ENCODE results near the gene ZFP14. TPM values are rescaled to one million over a fixed set of nuclear protein-coding genes. Genes with fewer than 3 reads are reported as not detected.
"Not testable (repeated sequence)": the region's sequence is repeated elsewhere in the genome, so short reads cannot be mapped to it uniquely, and the experiment has no call there.

The ZFP14 gene
- total RNA-seq, 1 donor from 2014 or later = 19.2 TPM

DNA sequence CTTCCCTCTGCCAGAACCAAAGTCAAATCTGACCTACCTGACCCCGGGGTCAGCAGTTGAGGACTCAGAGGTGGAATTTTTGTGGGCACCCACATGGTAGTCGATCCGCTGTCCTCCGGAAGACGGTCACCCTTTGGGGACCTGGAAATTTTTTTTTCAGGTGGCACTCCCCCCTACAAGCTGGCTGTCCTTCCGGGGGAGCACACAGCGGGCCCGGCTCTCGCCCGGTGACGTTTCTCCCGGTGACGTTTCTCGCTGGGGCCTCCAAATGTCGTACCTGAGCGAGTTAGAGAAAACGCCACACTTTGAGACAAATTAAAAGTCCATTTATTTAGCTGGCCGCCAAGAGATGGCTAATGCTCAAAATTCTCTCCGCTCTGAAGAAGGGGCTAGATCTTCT, 48.8 kb downstream of the ZFP14 start:
- H3K36me3 Mint-ChIP-seq (ENCODE audit: insufficient read depth) = peaks cover 52% of the 10 kb centered on the region
- H3K4me1 Mint-ChIP-seq (ENCODE audit: low read depth) = peaks cover 34% of the 10 kb centered on the region
- TF ChIP-seq, protein P1, sequence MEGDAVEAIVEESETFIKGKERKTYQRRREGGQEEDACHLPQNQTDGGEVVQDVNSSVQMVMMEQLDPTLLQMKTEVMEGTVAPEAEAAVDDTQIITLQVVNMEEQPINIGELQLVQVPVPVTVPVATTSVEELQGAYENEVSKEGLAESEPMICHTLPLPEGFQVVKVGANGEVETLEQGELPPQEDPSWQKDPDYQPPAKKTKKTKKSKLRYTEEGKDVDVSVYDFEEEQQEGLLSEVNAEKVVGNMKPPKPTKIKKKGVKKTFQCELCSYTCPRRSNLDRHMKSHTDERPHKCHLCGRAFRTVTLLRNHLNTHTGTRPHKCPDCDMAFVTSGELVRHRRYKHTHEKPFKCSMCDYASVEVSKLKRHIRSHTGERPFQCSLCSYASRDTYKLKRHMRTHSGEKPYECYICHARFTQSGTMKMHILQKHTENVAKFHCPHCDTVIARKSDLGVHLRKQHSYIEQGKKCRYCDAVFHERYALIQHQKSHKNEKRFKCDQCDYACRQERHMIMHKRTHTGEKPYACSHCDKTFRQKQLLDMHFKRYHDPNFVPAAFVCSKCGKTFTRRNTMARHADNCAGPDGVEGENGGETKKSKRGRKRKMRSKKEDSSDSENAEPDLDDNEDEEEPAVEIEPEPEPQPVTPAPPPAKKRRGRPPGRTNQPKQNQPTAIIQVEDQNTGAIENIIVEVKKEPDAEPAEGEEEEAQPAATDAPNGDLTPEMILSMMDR (IDR thresholded peaks at IDR 0.05; ENCODE audit: unreplicated experiment) = no peak

DNA sequence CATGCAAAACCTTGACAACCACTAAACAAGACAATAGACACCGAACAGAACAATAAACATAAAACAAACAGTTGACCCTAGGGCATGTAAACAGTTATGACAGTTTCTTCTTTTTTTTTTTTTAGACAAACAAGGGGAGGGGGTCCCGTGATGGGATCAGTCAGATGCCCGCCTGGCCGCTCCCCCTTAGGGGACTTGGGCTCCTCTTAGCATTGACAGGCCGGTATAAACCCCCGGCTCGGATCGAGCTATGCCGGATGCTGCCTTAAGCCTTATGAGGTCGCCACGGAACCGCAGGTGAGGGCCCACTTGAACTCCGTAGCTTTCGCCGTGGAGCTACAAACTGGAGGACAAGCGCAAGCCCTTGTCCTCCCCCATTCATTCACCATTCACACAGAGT, 49.5 kb downstream of the ZFP14 start:
- H3K9me3 Mint-ChIP-seq (ENCODE audit: low read depth); DNase-seq (ENCODE audit: low spot score, unreplicated experiment); H3K27me3 Mint-ChIP-seq: not testable (repeated sequence)
- Mint-ChIP-seq H3K4me3 (ENCODE audit: low read depth) (peak overlapping the region; percentile 88), H3K36me3 (ENCODE audit: insufficient read depth) (peaks cover 58% of the 10 kb centered on the region), H3K4me1 (ENCODE audit: low read depth) (peaks cover 38% of the 10 kb centered on the region), H3K27ac (peak overlapping the region; percentile 86)

More for the DNA sequence above, 48.8 kb downstream of the ZFP14 start:
- Mint-ChIP-seq H3K27me3 (no peaks in the 10 kb centered on the region), H3K9me3 (ENCODE audit: low read depth) (no peaks in the 10 kb centered on the region), H3K27ac (peak overlapping the region; percentile 96), H3K4me3 (ENCODE audit: low read depth) (peak overlapping the region; percentile 88)
- no peak for DNase-seq (ENCODE audit: low spot score, unreplicated experiment)

DNA sequence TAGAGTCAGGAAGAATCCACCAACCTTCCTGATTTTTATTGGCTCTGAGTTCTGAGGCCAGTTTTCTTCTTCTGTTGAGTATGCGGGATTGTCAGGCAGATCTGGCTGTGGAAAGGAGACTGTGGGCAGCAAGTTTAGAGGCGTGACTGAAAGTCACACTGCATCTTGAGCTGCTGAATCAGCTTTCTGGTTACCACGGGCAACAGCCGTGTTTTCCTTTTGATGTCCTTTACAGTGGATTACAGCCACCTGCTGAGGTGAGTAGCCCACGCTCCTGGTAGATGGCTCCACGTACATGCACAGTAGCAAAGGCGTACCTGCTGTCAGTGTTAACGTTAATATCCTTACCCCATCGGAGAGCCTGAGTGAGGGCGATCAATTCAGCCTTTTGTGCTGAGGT, 52.4 kb downstream of the ZFP14 start:
- H3K27me3 Mint-ChIP-seq; H3K9me3 Mint-ChIP-seq (ENCODE audit: low read depth); DNase-seq (ENCODE audit: low spot score, unreplicated experiment): not testable (repeated sequence)
- H3K4me1 Mint-ChIP-seq (ENCODE audit: low read depth) = peaks cover 33% of the 10 kb centered on the region
- peak overlapping the region; percentile 89 for H3K27ac Mint-ChIP-seq
- H3K36me3 Mint-ChIP-seq (ENCODE audit: insufficient read depth) = peaks cover 65% of the 10 kb centered on the region
- peak overlapping the region; percentile 40 for H3K4me3 Mint-ChIP-seq (ENCODE audit: low read depth)

- not testable (repeated sequence) for H3K27ac Mint-ChIP-seq; DNase-seq (ENCODE audit: low spot score, unreplicated experiment); H3K27me3 Mint-ChIP-seq; H3K4me1 Mint-ChIP-seq (ENCODE audit: low read depth); H3K9me3 Mint-ChIP-seq (ENCODE audit: low read depth); H3K4me3 Mint-ChIP-seq (ENCODE audit: low read depth)
- peaks cover 22% of the 10 kb centered on the region for H3K36me3 Mint-ChIP-seq (ENCODE audit: insufficient read depth)
Measured at GRCh38 chr19:36315164-36315563, 63.8 kb downstream of the ZFP14 start.

DNA sequence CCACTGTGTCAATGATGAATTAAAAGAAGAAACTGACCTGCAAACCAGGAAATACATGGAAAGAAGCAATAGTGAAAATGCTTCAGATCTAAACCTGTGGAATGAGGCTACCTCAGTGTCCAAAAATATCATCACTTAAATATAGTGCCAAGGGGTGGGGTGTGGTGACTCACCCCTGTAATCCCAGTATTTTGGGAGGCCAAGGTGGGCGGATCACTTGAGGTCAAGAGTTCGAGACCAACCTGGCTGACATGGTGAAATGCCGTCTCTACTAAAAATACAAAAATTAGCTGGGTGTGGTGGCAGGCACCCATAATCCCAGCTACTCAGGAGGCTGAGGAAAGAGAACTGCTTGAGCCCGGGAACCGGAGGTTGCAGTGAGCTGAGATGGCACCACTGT, 64.9 kb downstream of the ZFP14 start:
- not testable (repeated sequence) for H3K4me1 Mint-ChIP-seq (ENCODE audit: low read depth); H3K9me3 Mint-ChIP-seq (ENCODE audit: low read depth); DNase-seq (ENCODE audit: low spot score, unreplicated experiment); H3K27me3 Mint-ChIP-seq; H3K4me3 Mint-ChIP-seq (ENCODE audit: low read depth); H3K27ac Mint-ChIP-seq
- peaks cover 24% of the 10 kb centered on the region for H3K36me3 Mint-ChIP-seq (ENCODE audit: insufficient read depth)

DNA sequence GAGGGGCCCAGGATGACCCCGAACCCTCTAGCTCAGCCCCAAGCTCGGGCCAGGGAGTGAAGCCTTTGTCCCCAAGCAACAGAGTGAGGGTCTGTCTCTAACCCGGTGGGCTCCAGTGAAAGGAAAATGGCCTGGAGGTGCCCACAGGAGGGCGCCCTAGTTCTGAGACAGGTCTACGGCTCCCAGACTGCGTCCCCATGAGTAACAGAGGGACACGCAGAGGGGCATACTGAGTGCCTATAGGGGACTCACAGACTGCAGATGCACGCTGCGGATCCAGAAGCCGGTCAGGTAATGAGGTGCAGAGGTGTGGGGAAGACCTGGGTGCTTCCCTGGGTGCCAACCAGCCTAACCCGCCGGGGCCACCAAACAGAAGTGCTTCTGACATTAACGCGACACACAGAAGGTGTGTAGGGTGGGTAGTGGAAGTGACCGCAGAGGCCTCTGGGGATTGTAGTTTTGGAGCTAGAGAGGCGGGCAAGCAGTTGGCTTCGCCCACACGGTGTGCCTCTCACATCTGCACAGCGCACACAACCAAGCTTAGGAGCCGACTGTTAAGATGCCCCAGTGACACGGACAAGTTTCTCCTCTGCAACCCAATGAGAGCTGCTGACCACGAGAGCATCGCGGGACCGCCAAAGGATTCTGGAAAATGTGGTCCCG, 67.8 kb downstream of the ZFP14 start:
- H3K9me3 Mint-ChIP-seq (ENCODE audit: low read depth); H3K4me3 Mint-ChIP-seq (ENCODE audit: low read depth); H3K27me3 Mint-ChIP-seq; DNase-seq (ENCODE audit: low spot score, unreplicated experiment); H3K27ac Mint-ChIP-seq; H3K4me1 Mint-ChIP-seq (ENCODE audit: low read depth): not testable (repeated sequence)
- peaks cover 19% of the 10 kb centered on the region for H3K36me3 Mint-ChIP-seq (ENCODE audit: insufficient read depth)

- not testable (repeated sequence) for H3K4me3 Mint-ChIP-seq (ENCODE audit: low read depth); DNase-seq (ENCODE audit: low spot score, unreplicated experiment); H3K27ac Mint-ChIP-seq; H3K4me1 Mint-ChIP-seq (ENCODE audit: low read depth); H3K27me3 Mint-ChIP-seq; H3K9me3 Mint-ChIP-seq (ENCODE audit: low read depth)
- peaks cover 14% of the 10 kb centered on the region for H3K36me3 Mint-ChIP-seq (ENCODE audit: insufficient read depth)
Measured at GRCh38 chr19:36310416-36310990, 68.5 kb downstream of the ZFP14 start.

DNA sequence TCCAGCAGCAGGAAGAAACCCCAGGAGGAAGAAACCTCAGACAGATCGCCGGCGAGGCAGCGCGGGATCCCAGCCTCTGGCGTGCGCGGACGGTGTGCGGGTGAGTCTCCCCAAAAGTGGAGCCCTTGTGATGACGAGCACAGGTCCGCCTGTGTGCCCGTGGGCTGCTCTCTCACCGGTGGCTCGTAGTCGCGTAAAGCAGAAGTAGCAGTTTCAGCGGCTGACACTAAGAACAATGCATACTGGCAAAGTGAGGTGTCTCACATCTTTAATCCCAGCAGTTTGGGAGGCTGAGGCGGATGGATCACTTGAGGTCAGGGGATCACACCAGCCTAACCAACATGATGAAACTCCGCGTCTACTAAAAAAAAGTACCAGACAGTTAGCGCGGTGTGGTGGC, 69.2 kb downstream of the ZFP14 start:
- H3K27ac Mint-ChIP-seq; H3K9me3 Mint-ChIP-seq (ENCODE audit: low read depth); H3K4me3 Mint-ChIP-seq (ENCODE audit: low read depth); DNase-seq (ENCODE audit: low spot score, unreplicated experiment); H3K4me1 Mint-ChIP-seq (ENCODE audit: low read depth); H3K27me3 Mint-ChIP-seq: not testable (repeated sequence)
- peaks cover 13% of the 10 kb centered on the region for H3K36me3 Mint-ChIP-seq (ENCODE audit: insufficient read depth)

GRCh38 chr19:36309309-36309708, 69.7 kb downstream of the ZFP14 start:
- not testable (repeated sequence) for H3K36me3 Mint-ChIP-seq (ENCODE audit: insufficient read depth); H3K4me1 Mint-ChIP-seq (ENCODE audit: low read depth); H3K4me3 Mint-ChIP-seq (ENCODE audit: low read depth); H3K9me3 Mint-ChIP-seq (ENCODE audit: low read depth); H3K27me3 Mint-ChIP-seq; H3K27ac Mint-ChIP-seq; DNase-seq (ENCODE audit: low spot score, unreplicated experiment)

GRCh38 chr19:36292317-36292716, 86.7 kb downstream of the ZFP14 start:
- DNase-seq (ENCODE audit: low spot score, unreplicated experiment); H3K9me3 Mint-ChIP-seq (ENCODE audit: low read depth); H3K4me3 Mint-ChIP-seq (ENCODE audit: low read depth); H3K27me3 Mint-ChIP-seq; H3K36me3 Mint-ChIP-seq (ENCODE audit: insufficient read depth); H3K4me1 Mint-ChIP-seq (ENCODE audit: low read depth): not testable (repeated sequence)
- peak overlapping the region; percentile 89 for H3K27ac Mint-ChIP-seq

Data from progenitor cell of endocrine pancreas (in vitro differentiated cells).